DMS53 treated with DMSO at 0.1 percent for 48 hours (cell line): ENCODE results near the gene ZNF425.
"Not testable (repeated sequence)": the region's sequence is repeated elsewhere in the genome, so short reads cannot be mapped to it uniquely, and the experiment has no call there.

ENCODE experiments used
- DNase-seq: peaks from one replicate; lab custom pipeline; 2025; ENCODE audit not compliant: unreplicated experiment; lab: John Stamatoyannopoulos, UW

Gene ZNF425, protein sequence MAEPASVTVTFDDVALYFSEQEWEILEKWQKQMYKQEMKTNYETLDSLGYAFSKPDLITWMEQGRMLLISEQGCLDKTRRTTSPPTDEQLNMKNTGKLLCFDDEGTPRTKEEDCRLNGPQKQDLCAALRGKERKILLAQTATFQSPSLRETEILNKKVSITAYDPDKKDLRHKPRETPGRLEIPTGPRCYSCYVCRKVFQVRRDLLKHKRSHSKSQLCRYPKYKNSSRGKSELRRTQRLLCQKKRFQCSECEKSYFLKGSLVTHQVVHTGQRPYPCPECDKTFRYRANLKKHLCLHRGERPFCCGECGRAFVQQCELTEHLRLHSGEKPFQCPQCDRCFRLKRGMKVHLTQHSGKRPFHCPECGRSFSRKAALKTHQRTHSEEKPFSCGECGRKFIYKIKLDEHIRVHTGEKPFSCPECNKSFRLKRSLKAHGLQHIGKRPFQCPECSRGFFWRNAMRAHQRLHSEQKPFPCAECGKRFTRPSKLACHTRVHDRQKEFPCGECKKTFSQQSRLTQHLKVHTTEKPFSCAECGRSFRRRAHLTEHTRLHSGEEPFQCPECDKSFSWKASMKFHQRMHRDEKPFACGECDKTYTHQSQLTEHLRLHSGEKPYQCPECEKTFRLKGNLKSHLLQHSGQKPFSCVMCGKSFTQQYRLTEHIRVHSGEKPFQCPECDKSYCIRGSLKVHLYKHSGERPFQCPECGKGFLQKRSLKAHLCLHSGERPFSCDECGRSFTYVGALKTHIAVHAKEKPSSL

GRCh38 chr7:149125863-149126661, at the start of gene ZNF425:
Gene ZNF425 (minus strand): TSS chr7:149126324. CDS start chr7:149126213, 111 bp downstream.
- peak; percentile 88 for DNase-seq

- no peak for DNase-seq
Observed at GRCh38 chr7:149175150-149175549, 49.0 kb upstream of the ZNF425 start.

GRCh38 chr7:149172534-149172920, 46.4 kb upstream of the ZNF425 start:
- no peak for DNase-seq

- peak; percentile 31 for DNase-seq
Observed at GRCh38 chr7:149171892-149172533, 45.9 kb upstream of the ZNF425 start.

DNA sequence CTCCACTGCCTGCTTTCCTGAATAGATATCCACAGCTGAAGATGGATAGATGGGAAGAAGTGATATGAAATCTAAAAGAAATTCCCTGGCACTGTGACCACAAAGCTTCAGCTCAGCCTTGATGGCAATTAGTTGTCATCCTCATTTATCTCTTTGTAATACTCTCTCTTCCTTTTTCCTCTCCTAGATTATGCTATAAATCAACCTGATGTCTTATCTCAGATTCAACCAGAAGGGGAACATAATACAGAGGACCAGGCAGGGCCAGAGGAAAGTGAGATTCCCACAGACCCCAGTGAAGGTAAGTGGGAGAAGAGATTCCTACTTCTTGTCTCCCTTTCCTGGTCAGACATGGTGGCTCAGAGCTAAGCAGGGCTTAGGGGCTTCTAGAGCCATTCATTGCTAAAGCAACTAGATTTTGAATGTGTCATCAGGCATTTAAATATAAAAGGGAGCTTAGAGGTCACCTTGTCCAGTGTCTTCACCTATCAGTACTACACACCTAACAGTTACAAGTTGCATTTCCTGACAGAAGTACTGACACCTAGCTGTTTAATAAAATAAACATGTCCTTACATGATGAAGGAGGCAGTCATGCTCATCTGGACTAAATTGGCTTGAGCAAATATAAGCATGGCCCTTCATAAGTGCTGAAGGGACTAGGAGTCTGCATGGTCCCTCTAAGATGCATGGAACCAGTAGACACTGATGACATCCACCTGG, 40.7 kb upstream of the ZNF425 start:
- DNase-seq, result no peak

DNA sequence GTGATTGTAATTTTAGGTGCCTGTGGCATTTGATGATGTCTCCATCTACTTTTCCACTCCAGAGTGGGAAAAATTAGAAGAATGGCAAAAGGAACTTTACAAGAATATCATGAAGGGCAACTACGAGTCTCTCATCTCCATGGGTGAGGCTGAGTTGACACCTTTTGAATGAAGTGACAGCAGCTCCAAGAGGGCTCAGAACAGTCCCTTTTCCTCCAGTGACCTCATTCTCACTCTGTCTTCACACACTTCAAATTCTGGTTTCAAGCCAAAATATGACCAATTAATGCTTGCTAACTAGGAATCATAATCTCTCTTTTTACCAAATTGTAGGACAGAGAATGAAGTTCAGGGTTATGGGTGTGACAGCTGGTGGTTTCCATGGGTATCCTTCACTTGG, 40.0 kb upstream of the ZNF425 start:
- DNase-seq, result no peak

DNA sequence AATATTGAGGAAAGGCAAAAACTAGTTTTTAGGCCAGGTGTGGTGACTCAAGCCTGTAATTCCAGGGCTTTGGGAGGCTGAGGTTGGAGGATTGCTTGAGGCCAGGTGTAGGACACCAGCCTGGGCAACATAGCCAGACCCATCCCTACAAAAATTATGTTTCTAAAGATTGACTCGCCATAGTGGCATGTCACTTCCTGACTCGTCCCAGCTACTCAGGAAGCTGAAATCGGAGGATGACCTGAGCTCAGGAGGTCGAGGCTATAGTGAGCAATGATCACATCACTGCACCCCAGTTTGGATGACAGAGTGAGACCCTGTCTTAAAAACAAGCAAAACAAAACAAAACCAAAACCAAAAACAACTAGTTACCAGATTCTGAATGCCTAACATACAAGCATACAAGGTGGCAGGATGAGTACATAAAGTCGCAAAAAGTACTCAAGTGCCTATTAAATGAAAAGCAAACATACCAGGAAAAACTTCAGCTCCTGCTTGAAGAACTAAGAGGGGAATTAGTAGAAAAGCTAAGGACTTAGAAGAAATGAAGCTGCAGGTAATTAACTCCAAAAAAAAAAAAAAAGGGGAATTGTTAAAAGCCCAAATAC, 35.2 kb upstream of the ZNF425 start:
- no peak for DNase-seq

DNA sequence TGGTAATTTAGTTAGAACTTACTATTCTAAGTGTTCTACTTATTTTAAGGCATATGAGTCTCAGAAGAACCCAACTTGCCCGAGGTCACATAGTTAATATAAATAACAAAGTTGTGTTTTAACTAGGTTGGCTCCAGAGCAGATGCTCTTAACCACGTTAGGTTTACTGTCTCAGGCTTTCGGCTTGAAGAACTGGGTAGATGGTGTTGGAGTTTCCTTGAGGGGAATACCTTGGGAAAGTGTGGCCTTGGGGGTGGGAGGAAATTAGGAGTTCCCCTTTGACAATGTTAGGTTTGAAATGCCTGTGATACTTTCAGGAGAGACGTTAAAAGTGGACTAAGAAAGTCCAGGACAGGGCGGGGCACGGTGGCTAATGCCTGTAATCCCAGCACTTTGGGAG, 30.8 kb upstream of the ZNF425 start:
- DNase-seq, result no peak

DNA sequence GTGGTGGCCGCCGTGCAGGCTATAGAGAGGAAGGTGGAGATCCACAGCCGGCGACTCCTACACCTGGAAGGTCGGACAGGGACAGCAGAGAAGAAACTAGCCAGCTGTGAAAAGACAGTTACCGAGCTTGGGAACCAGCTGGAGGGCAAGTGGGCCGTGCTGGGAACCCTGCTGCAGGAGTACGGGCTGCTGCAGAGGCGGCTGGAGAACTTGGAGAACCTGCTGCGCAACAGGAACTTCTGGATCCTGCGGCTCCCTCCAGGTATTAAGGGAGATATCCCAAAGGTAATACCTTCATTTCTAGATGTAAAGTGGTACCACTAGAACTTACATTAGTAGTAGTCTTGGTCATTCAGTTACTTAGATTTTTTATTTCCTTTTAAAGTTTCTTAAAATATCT, 27.9 kb upstream of the ZNF425 start:
- no peak for DNase-seq

DNA sequence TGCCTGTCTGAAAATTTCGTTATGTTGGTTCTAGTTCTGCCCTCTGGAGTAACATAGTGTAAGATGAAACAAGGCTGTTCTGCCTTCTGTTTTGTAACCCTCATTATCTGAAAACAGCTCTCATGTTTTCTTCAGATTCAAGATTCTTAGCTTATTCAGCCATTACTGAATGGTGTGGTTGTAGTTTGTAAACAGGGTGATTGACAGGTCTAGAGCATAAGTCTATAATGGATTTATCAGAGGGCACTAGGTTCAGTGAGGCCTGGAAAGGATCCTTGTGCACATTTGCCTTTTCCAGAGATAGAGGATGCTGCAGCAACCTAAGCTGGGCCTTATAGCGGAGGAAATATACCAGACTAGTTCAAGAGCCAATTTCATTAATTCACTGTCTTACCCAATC, 27.2 kb upstream of the ZNF425 start:
- DNase-seq, result no peak

GRCh38 chr7:149150981-149151380, 24.9 kb upstream of the ZNF425 start:
- no peak for DNase-seq

GRCh38 chr7:149147752-149148653, 21.9 kb upstream of the ZNF425 start:
- peak; percentile 30 for DNase-seq

- peak; percentile 81 for DNase-seq
Observed at GRCh38 chr7:149147072-149147751, 21.1 kb upstream of the ZNF425 start, which contains the start of gene ZNF398. Gene ZNF398 (plus strand): TSS chr7:149147453. CDS start chr7:149147743, 290 bp downstream.

DNA sequence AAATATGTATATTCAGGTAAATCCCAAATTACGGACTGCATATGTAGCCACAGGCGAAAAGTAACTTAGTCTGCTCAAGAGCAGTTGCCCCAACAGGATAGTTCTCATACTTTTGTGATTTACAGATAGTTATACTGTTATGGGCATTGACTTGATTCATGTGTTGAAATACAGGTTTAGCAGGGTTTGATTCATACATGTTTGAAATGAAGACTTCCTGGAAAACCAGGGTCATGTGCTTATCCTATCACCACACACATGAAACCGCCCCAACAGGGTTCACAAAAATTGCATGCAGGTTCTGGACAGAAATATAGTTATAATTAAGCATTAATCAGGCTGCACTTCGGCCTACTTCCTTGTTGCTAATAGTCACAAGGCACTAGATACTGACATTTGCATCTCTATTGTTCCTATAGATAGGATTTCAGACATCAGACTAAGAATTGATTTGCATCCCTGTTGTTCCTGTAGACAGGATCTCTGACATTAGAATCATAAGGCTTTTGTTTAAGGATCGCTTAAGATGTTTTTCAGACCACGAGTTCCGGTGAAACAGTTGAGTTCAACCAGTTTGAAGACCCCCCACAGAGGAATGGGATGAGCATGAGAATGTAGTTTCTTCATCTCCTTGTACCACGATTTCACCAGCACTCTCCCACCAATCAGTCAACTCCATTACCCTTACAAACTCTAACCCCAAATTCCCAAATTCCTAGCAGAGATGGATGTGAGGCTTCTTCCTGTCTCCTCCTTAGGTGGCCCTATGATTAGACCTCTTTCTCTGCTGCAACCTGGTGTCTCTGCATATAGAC, 19.1 kb upstream of the ZNF425 start:
- peak; percentile 21 for DNase-seq

DNA sequence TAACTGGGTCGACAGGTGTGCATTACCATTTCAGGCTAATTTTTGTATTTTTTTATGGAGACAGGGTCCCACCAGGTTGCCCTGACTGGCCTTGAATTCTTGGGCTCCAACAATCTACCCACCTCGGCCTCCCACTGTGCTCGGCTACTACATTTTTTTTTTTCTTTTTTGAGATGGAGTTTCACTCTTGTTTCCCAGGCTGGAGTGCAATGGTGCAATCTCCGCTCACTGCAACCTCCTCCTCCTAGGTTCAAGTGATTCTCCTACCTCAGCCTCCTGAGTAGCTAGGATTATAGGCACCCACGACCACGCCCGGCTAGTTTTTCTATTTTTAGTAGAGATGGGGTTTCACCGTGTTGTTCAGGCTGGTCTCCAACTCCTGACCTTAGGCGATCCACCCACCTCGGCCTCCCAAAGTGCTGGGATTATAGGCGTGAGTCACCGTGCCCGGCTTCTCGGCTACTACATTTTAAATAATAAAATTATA, 18.4 kb upstream of the ZNF425 start:
- not testable (repeated sequence) for DNase-seq

DNA sequence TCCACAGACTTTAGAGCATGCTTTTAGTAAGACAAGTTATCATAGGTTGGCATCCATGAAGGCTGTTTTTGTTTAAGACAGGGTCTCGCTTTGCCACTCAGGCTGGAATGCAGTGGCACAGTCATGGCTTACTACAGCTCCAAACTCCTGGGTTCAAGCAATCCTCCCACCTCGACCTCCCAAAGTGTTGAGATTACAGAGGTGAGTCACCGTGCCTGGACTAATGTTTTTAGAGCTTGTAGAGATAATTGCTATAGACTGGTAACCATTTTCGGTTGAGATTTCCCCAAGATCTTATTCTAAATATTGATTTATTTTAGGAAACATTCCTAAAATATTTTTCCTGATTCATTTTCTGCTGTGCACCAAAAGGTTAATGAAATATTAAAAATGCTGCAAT, 15.8 kb upstream of the ZNF425 start:
- no peak for DNase-seq

DNA sequence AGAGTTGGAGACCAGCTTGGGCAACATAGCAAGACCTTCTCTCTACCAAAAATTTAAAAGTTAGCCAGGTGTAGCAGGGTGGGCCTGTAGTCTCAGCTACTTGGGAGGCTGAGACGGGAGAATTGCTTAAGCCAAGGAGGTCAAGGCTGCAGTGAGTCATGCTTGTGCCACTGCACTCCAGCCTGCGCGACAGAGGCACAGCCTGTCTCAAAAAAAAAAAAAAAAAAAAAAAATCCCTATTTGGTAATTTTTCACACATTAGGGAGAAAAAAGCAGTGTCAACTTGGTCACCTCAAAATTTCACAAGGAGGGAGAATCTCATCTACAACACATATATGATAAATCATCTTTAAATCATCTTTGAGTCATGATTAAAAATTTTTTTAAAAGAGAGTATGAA, 14.7 kb upstream of the ZNF425 start:
- no peak for DNase-seq
